MV-4-11 (cell line): ENCODE measurements around the gene NRXN2.
A peak's percentile ranks its signal among the peaks of the same experiment; 100 is the strongest.

Experiments used
- DNase-seq: peaks from one replicate; lab custom pipeline; 2025; lab: John Stamatoyannopoulos, UW

The NRXN2 gene

DNA sequence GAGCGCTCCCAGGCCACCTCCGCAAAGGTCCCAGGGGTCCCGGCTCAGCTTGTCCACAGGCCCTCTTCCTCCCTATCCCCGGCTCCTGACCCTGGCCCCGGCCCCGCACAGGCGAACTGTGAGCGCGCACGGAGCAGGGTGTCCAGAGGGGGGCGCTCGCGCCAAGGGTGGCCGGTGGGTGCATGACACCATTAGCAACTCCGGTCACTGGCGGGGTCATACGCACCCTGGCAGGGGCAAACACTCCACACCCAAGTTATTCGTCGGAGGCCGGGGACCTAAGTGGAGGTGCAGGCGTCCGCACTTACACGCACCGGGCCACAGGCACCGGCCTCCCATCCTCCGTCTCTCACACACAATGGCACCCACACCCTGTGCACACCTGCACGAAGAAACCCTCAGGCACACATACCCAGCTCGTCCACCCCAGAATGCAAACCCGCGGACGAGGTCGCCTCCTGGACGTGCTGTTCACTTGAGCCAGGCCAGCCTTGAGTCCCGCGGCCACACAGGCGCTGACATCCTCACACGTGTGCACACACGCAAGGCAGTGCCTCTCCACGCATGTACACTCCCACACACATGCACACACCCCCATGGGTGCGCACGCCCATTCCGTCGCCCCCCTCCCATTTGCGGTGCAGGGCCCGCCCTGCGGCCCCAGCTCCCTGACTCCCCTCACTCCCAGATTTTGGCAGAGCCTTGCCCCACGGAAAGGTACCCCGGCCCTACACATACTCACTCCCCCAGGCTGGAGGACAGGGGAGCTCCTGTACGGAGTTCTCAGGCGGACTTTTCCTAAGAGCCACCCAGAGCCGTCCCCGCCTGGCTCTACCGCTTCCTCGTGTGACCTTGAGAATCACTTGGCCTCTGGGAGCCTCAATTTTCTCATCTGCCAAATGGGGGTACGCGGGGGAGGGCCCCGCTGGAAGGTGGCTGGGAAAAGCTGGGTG lies 20.9 kb upstream of the NRXN2 start, which contains the start of gene RASGRP2:
Gene RASGRP2 (minus strand): TSS at position 552 of the 953 bp plus-strand sequence. CDS start 1,276 bp downstream, outside the sequence.
- DNase-seq: peak; percentile 84

DNA sequence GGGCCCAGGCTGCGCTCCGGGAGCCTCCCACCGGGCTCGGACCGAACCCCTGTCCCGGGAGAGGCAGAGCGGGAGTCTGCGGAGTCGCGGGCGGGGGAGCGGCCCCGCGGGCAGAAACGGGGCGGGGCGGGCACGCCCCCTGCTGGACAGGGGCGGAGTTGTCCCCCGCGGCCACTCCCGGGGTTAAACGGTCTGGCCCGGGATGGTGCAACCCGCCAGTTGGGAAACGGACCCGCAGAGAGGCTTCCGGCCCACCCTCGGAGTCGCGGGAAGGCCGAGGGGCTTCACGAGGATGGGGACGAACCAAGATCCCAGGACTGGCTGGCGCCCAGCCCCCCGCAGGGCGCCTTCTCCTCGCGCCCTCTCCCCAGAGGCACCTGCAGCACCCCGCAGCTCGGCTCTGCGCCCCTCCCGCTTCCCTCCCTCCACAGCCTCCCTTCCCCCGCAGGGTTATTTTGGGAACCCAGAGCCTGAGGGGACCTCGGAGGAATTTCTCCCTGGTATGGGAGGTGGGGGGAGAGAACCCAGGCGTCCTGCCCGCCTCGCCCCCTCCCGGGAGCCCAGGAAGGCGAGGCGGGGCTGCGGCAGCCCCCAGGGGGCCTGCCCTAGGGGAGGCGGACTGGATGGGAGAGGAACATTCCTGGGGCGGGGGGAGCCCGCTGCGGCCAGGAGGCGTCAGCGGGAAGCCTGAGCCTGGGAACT lies 20.0 kb upstream of the NRXN2 start:
- peak; percentile 82 for DNase-seq

DNA sequence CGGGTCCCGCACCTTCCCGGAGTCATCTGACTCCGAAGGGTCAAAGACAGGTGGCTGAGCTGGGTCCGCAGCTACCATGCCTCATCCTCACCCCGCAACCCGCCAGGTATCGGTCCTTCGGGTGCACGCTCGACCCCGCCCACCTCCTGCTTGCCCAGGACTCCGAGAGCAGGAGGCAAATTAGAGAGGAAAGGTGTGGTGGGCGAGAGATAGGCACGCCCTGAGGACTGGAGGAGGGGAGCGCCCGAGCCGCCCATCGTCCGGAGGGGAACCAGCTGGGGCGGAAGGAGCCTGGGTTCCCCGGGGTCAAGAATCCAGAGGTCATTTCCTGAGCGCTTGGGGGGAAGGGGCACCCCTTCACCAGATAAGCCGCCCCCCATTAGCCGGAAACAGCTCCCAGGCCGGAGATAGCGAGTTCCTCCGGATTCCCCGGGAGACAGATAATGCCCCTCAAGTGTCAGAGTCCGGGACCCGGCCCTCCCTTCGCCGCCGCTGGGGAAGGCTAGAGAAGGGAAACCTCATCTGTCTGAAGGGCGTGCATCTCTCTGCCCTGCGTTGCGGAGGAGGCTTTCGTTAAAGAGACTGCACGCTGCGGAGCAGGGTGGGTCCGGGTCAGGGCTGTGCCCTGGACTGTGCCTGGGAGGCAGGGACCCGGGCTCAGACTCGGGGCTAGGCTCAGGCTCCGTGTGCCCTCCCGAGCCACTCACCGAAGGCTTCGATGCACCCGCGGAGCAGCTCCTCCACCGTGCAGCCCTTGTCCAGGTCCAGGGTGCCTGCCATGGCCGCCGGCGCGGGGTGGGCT lies 19.3 kb upstream of the NRXN2 start:
- peak; percentile 40 for DNase-seq

DNA sequence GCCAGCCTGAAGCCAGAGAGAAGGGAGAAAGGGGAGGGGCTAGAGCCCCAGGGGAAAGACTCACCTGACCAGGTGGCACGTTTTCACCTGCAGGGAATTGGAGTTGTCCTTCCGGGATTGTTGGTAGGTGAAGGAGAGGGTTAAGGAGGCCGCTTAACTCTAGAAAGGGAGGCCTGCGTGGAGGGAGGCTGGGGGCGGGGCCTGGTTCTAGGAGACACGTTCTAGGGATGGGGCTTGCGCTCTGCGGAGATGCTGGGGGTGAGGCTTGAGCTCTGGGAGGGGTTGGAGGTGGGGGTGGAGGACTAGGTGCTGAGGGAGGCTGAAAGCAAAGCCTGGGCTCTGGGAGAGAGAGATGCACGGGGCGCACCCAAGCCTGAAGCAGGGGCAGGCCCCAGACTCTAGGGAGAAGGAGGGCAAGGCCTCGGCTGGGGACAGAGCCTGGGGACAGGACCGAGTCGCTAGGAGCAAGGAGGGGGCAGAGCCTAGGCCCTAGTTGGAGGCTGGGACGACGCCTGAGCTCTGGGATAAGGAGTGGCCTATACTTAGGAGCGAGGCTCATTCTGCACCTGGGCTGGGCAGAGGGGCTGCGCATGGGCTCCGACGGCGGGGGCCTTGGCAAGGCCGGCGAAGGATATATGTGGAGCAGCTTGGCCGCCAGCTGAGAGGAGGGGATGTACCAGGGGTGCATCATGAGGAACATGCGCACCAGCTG lies 18.5 kb upstream of the NRXN2 start:
- no peak for DNase-seq

DNA sequence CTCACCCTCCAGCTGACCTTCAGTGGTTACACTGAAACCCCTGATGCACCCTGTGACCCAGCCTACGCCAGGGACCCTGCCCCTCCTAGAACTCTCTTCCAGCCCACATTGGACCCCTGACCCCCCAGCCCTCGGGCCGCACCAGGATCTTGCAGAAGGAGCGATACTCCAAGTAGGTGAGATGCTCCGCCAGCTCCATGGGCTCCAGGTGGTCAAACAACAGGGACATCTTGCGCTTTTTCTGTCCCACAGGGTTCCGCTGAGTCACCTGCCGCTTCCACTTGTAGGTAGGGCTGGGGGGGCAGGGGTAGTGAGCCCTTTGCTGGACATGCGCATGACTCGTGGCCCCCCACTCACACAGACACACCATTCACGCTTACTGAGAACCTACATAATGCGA lies 16.9 kb upstream of the NRXN2 start:
- no peak for DNase-seq

DNA sequence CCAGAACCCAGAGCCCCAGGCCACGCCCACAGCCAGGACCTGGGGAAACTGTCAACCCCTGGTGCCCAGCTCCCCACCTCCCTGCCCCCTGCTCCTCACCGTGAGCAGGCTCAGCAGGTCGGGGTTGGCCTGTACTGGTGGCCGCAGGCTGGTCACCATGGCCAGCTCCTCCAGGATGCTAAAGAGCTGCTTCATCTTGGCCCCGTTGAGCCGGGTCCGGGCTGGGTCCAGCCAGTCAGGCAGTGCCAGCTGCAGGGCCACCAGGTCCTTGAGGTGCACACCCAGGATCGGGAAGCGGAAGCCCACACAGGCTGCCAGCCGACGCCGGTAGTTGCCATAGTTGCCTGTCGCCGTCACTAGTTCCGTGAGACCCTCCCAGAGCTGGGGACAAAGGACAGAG lies 13.7 kb upstream of the NRXN2 start:
- no peak for DNase-seq

DNA sequence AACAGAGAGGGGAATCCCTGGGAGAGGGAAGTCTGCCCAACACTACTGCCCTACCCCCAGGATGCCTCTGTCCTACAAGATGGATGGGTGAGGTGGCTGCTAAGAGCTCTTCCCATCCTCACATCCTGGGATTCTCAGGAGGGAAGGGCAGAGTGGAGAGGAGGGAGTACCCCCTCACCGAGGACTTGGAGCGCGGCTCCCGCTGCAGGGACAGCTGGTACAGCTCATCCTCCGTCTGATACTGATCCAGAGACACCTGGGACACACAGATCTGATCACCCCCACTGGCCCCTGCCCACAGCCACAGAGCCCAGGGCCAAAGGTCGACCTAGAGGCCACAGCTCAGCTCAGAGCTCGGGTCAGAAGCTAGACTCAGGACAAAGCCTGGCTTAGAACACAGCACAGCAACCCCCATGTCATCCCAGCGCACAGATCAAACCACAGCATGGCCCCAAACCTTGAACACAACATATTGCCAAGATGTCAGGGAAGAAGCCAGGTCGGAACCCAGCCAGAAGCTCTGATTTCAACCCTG lies 12.8 kb upstream of the NRXN2 start:
- DNase-seq: no peak

DNA sequence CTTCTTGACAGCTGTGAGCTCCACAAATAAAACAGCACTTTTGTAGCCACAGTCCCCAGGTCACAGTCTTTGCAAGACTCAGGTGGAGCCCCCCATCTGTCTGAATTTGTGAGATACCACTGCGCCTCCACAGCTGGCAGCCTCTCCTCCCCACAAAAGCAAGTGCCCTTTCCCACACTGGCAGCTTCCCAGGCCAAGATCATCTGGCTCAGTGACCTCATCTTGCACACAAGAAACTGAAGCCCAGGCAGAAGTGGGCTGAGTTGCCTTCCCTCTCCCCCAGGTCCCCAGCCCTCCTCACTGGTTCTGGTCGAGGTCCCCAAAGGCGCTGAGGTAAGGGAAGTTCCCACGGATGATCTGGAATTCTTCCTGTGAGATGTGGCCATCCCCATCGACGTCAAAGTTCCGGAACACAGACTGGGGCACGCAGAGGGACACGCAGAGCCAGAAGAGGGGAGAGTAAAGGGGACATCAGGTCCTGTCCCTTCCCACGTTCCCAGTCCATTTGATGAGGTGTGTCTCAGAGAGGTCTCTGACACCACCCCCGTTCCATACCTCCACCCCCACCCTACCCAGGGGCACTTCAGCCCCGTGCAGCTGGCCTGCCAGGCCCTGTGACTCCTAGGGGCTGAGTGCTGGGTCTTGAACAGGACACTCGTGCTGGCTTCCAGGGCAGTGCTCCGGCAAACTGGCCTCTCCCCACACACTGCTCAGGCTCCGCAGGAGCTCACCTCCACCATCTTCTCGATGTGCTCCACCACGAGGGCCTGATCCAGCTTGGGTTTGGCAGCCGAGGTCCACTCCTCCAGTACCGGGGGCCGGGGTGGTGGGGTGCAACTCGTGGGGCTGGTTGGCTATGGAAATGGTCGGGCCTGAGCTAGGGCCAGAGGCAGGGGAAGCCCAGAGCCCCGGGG lies 12.1 kb upstream of the NRXN2 start:
- no peak for DNase-seq

DNA sequence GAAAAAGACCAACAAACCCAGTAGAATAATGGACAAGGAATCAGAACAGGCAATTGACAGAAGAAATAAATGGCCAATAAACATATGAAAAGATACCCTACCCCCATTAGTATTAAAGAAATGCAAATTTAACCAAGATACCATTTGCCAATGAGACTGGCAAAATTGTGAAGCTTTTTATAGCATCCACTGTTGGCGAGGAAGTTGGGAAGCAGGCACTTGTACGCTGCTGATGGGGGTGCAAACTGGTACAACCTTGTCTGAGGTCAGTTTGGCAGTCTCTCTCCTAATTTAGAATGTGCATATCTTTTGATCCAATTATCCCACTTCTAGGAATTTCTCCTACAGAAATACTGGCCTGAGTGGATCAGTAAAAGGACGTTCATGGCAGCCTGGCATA lies 8.6 kb upstream of the NRXN2 start:
- no peak for DNase-seq

DNA sequence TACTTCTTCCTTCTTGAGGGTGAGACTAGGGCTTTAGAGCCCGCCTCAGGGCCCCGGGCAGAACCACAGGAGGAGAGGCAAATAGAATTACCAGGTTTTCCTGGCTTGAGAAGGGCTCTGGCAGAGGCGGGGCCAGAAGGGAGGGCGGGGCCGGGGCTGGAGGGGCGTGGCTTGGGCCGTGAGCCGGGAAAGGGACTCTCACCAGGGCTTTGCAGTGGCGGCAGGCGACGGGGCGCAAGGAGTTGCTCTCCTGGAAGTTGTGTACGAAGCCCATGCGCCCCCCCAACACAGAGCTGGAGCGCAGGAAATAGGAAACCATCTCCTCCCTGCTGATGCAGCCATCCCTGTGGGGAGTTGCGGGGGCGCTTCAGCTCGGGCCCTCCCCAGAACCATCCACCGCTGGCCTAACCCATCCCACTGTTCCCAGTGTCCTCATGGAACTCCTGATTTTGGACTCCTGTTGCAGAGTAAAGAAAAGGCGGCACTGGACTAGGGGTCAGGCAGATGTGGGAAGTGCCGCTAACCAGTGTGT lies 6.9 kb upstream of the NRXN2 start:
- peak; percentile 16 for DNase-seq

DNA sequence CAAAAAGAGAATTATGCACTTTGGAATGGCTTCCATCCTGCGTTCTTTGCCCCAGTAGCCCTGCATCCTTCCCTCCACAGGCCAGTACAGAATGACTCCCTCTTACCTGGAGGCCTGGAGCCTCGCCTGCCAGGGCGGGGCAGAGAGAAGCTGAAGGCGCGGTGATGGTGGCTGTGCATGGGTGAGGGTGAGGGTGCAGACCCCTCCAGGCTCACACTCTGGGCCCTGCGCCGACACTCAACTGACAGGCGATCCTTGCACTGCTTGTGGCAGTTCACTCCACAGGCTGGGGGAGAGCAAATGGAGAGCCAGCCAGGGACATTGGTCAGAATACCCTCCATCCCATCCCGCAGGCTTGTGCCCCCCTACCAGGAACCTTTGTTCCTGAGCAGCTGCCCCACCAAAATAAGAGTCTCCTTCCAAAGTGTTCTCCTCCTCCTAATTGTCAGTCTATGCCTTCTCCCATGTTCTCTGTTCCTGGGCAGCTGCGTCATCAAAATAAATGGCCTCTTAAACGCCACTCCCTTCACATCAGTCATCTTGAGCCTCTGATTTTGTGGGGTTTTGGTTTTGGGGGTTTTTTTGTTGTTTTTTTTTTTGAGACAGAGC lies 5.9 kb upstream of the NRXN2 start:
- no peak for DNase-seq

DNA sequence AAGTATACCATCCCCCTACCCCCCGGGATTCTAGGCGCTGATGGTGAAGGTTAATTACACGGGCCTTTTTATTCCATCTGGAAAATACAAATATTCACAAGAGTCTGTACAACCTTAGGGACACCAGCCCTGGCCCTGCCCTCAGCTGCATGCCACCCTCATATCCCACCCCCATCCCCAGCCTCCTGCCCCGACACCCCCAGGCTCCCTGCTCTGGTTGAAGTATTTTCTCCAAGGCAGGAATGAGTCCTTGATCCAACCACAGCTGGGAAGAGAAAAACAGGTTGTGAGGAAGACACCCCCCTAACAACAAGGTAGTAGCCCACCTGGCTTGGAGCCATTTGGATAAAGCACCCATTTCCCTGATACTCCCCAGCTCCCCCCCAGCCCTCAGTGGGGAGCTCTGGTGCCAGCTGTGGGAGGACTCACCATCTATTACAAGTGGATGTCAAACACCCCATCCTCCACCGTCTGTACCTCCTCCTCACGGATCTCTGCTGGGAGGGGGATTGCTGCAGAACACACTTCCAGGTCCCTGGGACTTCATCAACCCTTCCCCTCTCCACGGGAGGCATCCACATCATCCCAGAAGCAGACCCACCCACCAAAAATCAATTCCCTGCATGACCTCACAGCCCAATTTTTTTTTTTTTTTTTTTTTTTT lies 4.0 kb upstream of the NRXN2 start:
- no peak for DNase-seq

DNA sequence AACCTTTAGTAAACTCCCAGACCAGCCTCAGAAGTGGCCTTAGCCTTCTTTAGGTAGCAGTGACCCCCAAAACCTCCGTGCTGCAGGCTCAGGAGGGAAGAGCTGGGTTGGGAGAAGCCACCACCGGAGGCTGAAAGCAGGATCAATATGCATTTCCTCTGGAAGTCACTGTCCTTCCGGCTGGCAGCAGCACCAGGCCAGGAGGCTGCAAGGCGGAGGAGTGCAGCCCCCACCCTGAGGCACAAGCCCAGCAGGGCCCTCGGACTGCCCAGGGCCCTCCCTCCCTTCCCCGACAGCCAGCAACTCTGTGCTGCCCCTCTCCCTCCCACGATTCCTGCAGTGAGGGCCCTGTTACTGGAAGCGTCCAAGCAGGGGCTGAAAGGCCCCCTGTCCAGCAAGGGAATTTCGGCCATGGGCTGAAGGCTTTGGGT lies 3.2 kb upstream of the NRXN2 start:
- no peak for DNase-seq

DNA sequence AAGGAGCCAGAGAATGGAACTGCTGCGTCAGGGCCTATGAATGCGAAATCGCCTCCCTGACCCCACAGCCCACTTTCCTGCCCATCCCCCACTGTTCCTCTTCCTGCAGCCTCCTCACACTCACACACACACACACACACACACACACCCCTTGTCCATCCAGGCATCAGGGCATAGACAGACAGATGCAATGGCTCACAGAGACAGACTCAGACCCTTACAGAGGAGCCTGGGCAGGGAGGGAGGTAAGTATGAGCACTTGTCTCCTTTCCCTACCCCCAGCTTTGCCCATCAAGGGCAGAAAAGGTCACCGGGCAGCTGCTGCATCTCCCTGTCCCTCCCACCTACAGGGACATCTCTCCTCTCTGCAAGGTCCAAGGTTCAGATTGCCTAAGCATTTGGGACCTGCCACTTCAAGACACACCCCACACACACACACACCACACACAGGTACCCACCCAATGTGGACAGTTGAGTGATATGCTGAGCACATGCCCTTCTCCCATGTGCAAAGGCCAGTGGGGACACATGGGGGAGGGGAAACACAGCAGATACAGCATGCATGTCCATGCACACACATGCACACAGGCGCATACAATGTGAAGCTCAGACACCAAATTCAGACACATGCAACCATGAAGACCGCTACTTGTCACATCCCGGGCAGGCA lies 2.0 kb upstream of the NRXN2 start:
- no peak for DNase-seq

DNA sequence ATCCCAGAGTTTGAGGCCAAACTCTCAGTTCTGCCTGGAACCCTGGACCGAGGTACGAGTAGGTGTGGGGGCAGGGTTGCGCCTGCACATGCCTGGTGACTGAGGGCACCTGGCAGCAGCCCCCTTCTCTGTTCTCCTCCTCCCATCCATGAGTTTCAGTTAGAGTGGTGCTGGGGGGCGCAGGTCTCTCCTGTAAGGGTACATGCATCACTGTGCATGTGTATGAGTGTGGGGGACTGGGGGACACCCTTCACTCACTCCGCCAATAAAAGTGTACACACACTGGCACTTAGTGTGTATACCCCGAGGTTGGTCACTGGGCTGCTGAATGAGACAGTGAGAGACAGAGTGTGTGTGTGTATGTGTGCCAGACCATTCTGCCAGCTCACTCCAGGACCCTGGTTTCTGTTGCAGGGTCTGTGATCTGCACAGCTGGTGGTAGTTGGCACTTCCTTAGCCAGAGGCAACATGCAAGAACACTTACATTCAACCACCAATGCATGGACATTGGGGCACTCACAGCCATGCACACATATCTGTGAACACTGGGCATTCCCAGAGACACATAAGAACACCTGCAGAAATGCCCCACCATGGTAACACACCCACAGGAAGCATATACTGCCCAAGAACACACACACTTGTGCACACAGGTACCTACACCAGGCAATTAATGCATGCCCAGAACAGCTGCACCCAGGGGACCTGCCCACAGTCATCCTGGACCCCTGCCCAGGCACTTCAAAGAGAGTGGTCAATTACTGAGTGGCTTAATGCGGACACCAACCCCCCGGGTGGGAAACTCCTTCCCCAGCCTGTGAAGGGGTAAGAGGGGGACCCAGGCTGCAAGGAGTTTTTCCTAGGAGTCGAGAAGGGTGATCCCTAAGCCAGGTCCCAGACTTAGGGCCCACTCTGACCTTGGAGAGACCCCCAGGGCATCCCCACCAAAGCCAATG lies 1.2 kb upstream of the NRXN2 start:
- no peak for DNase-seq

DNA sequence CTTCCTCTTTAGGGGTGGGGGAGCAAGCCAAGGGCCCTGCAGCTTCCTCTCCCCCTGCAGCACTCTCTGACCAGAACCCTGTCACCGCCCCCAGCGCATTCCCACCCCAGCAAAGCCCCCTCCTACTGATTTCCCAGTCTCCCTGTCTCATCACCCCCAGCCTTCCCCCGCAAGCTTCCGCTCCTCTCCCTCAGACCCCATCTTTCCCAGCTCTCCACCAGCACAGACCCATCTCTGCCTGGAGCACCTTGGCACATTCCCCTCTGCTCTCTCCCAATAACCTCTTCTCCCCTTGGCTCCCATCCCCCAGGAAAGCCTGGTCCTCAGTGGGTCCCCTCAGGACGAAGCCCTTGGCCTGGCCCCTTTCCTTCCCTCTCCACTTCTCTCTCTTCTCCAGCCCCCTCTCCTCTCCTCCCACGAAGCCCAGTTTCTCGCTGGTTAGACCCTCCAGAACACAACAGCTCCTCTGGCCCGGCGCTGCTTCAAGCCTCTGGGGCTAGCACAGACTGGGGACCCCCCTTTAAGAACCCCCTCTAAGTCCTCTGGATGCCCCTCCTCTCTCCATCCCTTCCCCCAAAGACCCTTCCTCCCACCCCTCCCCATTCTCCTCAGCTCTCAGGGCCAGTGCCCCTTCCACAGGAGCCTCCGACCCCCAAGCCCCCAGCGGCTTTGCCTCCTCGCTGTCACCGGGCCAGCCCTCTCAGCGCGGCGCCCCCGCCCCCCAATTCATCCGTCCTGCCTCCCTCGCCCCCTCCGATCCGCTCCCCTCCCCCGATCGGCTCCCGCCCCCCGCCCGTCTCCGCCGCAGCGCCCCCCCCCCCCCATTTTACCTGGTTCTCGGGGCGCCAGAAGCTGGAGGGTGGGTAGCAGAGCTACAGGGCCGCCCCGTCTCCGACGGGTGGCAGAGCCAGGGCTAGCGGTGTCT lies 594 bp downstream of the NRXN2 start:
- no peak for DNase-seq
